Stimulated activated naive CD8-positive, alpha-beta T cell treated with anti-CD3 and anti-CD28 coated beads, Interleukin-15, Interleukin-2, amounts not matched to agents 100 U/mL and 50 U/mL, for 24 hours (primary cell): ENCODE measurements around the gene GPR139.

ENCODE experiments used
- ATAC-seq: fragments of 150-1000 bp; cut with Tn5 transposase; one replicate; pipeline ENCODE4 v1.10.0; 2021
- DNase-seq: peaks from one replicate; pipeline ENCODE4 v3.0.0; 2021

GPR139 gene

GRCh38 chr16:20073203-20074098, at the start of gene GPR139:
Gene GPR139 (minus strand): TSS chr16:20073890. CDS start chr16:20073616, 274 bp downstream.
- peak; percentile 12 for ATAC-seq
- no peak for DNase-seq

GRCh38 chr16:20122011-20122410, 48.3 kb upstream of the GPR139 start:
- ATAC-seq (no peak), DNase-seq (no peak)

- DNase-seq = no peak
- no peak for ATAC-seq
Observed at GRCh38 chr16:20114356-20114755, 40.7 kb upstream of the GPR139 start.

GRCh38 chr16:20111143-20111542, 37.5 kb upstream of the GPR139 start:
- no peak for DNase-seq
- no peak for ATAC-seq

- DNase-seq (no peak), ATAC-seq (no peak)
Observed at GRCh38 chr16:20107083-20107482, 33.4 kb upstream of the GPR139 start.

- ATAC-seq = no peak
- no peak for DNase-seq
Observed at GRCh38 chr16:20104563-20105183, 31.0 kb upstream of the GPR139 start.

- DNase-seq = no peak
- no peak for ATAC-seq
Observed at GRCh38 chr16:20102521-20102920, 28.8 kb upstream of the GPR139 start.

GRCh38 chr16:20102021-20102420, 28.3 kb upstream of the GPR139 start:
- ATAC-seq (no peak), DNase-seq (no peak)

GRCh38 chr16:20099375-20099774, 25.7 kb upstream of the GPR139 start:
- ATAC-seq = no peak
- DNase-seq = no peak

GRCh38 chr16:20094157-20094556, 20.5 kb upstream of the GPR139 start:
- DNase-seq (no peak), ATAC-seq (no peak)

- DNase-seq (no peak), ATAC-seq (no peak)
Observed at GRCh38 chr16:20089246-20089965, 15.7 kb upstream of the GPR139 start.

GRCh38 chr16:20084624-20085226, 11.0 kb upstream of the GPR139 start:
- no peak for ATAC-seq
- DNase-seq = no peak

- no peak for DNase-seq
- no peak for ATAC-seq
Observed at GRCh38 chr16:20079106-20079505, 5.4 kb upstream of the GPR139 start.

- no peak for ATAC-seq
- DNase-seq = no peak
Observed at GRCh38 chr16:20075243-20075642, 1.6 kb upstream of the GPR139 start.

- no peak for ATAC-seq
- no peak for DNase-seq
Observed at GRCh38 chr16:20074099-20074991, 655 bp upstream of the GPR139 start.

- DNase-seq (no peak), ATAC-seq (no peak)
Observed at GRCh38 chr16:20072874-20073202, 852 bp downstream of the GPR139 start.

GRCh38 chr16:20072146-20072873, 1.4 kb downstream of the GPR139 start:
- ATAC-seq (no peak), DNase-seq (no peak)

GRCh38 chr16:20064931-20065330, 8.8 kb downstream of the GPR139 start:
- no peak for DNase-seq
- no peak for ATAC-seq

GRCh38 chr16:20064520-20064919, 9.2 kb downstream of the GPR139 start:
- no peak for DNase-seq
- ATAC-seq = no peak

GRCh38 chr16:20061132-20061531, 12.6 kb downstream of the GPR139 start:
- no peak for ATAC-seq
- DNase-seq = no peak

GRCh38 chr16:20056436-20056835, 17.3 kb downstream of the GPR139 start:
- ATAC-seq (no peak), DNase-seq (no peak)
